Mesenchymal stem cell (in vitro differentiated cells and primary cell): Measurements from ENCODE around the gene SHOC1.

Experiments used
- DNase-seq: peaks from one replicate; pipeline ENCODE4 v3.0.0-alpha.2; 2013
- H2AFZ ChIP-seq: one replicate; pipeline ENCODE4 v1.6.1; 2013; ENCODE audit warnings: low read depth, mild to moderate bottlenecking, control low read depth, inconsistent platforms, low read length, moderate library complexity
- H2AK5ac ChIP-seq: 2 replicates; pipeline ENCODE4 v1.6.1; 2013; ENCODE audit warnings: low read length, moderate library complexity, mild to moderate bottlenecking, inconsistent platforms; ENCODE audit not compliant: severe bottlenecking
- H2BK120ac ChIP-seq: one replicate; pipeline ENCODE4 v1.6.1; 2013; ENCODE audit warnings: low read depth, mild to moderate bottlenecking, inconsistent platforms, low read length, moderate library complexity
- H2BK12ac ChIP-seq, 2 experiments: one replicate each; pipeline ENCODE4 v1.6.1; 2013; ENCODE audit warnings: inconsistent platforms in 2 of 2, low read length in 2 of 2, mild to moderate bottlenecking in 2 of 2, moderate library complexity in 2 of 2, control low read depth in 1 of 2
- H2BK15ac ChIP-seq: one replicate; pipeline ENCODE4 v1.6.1; 2013; ENCODE audit warnings: mild to moderate bottlenecking, low read depth, inconsistent platforms; ENCODE audit not compliant: poor library complexity, severe bottlenecking
- H2BK5ac ChIP-seq: 2 replicates; pipeline ENCODE4 v1.6.1; 2013; ENCODE audit warnings: low read depth, mild to moderate bottlenecking, low read length, control low read depth, inconsistent platforms; ENCODE audit not compliant: poor library complexity, severe bottlenecking
- H3K14ac ChIP-seq, 2 experiments: one replicate each; pipeline ENCODE4 v1.6.1; 2013; ENCODE audit warnings: inconsistent platforms in 2 of 2, low read length in 2 of 2, control low read depth in 1 of 2, mild to moderate bottlenecking in 1 of 2, moderate library complexity in 1 of 2
- H3K18ac ChIP-seq, 2 experiments: one replicate each; pipeline ENCODE4 v1.6.1; 2013; ENCODE audit warnings: inconsistent platforms in 2 of 2, low read length in 2 of 2, control low read depth in 1 of 2, low read depth in 1 of 2, mild to moderate bottlenecking in 1 of 2
- H3K23ac ChIP-seq, 2 experiments: one replicate each; pipeline ENCODE4 v1.6.1; 2013; ENCODE audit warnings: inconsistent platforms in 2 of 2, low read length in 2 of 2, mild to moderate bottlenecking in 2 of 2, moderate library complexity in 2 of 2, control low read depth in 1 of 2
- H3K27ac ChIP-seq: 2 replicates; pipeline ENCODE4 v1.5.1; 2013; ENCODE audit warnings: mild to moderate bottlenecking, moderate library complexity, low read length, control low read depth, inconsistent platforms; ENCODE audit not compliant: poor library complexity, severe bottlenecking
- H3K27me3 ChIP-seq, 2 experiments: 2 replicates each; pipeline versions ENCODE4 v1.6.1 to v1.7.0; 2013; ENCODE audit warnings: low read length in 2 of 2, mild to moderate bottlenecking in 2 of 2, moderate library complexity in 2 of 2, control low read depth in 1 of 2, inconsistent platforms in 1 of 2; ENCODE audit not compliant: control insufficient read depth in 1 of 2, insufficient read depth in 1 of 2
- H3K36me3 ChIP-seq, 2 experiments: 2 replicates each; pipeline versions ENCODE4 v1.6.1 to v1.7.0; 2013; ENCODE audit warnings: low read length in 2 of 2, control low read depth in 1 of 2, inconsistent platforms in 1 of 2, low read depth in 1 of 2, mild to moderate bottlenecking in 1 of 2; ENCODE audit not compliant: insufficient read depth in 2 of 2, control insufficient read depth in 1 of 2
- H3K4ac ChIP-seq, 2 experiments: one replicate each; pipeline ENCODE4 v1.6.1; 2013; ENCODE audit warnings: inconsistent platforms in 2 of 2, low read length in 2 of 2, mild to moderate bottlenecking in 2 of 2, moderate library complexity in 2 of 2, control low read depth in 1 of 2, low read depth in 1 of 2
- H3K4me1 ChIP-seq: 2 replicates; pipeline ENCODE4 v1.6.1; 2013; ENCODE audit warnings: low read depth, low read length, control low read depth; ENCODE audit not compliant: control insufficient read depth, insufficient read depth
- H3K4me2 ChIP-seq: 2 replicates; pipeline ENCODE4 v1.6.1; 2013; ENCODE audit warnings: low read length, mild to moderate bottlenecking, inconsistent platforms; ENCODE audit not compliant: poor library complexity, severe bottlenecking
- H3K4me3 ChIP-seq, 2 experiments: 2 replicates each; pipeline versions ENCODE4 v1.5.1 to v1.7.0; 2013; ENCODE audit warnings: low read length in 2 of 2, mild to moderate bottlenecking in 2 of 2, control low read depth in 1 of 2, low read depth in 1 of 2; ENCODE audit not compliant: insufficient read depth in 1 of 2
- H3K79me1 ChIP-seq: replicated peaks from 2 replicates; pipeline ENCODE4 v1.6.1; 2013; ENCODE audit warnings: mild to moderate bottlenecking, control low read depth, low read length, inconsistent platforms; ENCODE audit not compliant: poor library complexity, severe bottlenecking
- H3K9ac ChIP-seq: 2 replicates; pipeline ENCODE4 v1.7.0; 2013; ENCODE audit warnings: mild to moderate bottlenecking, low read length, moderate library complexity
- H3K9me3 ChIP-seq: 2 replicates; pipeline ENCODE4 v1.7.0; 2013; ENCODE audit warnings: mild to moderate bottlenecking, low read length; ENCODE audit not compliant: control insufficient read depth
- H4K8ac ChIP-seq: one replicate; pipeline ENCODE4 v1.6.1; 2013; ENCODE audit warnings: inconsistent platforms, mild to moderate bottlenecking, low read length, moderate library complexity
- H4K91ac ChIP-seq: one replicate; pipeline ENCODE4 v1.6.1; 2013; ENCODE audit warnings: mild to moderate bottlenecking, low read length, inconsistent platforms
- WGBS: methylation state at CpG from one replicate; pipeline ENCODE4 v1.1.7; 2013; ENCODE audit warnings: mixed read lengths; 5-methylcytosine and 5-hydroxymethylcytosine counted together

The SHOC1 gene

DNA sequence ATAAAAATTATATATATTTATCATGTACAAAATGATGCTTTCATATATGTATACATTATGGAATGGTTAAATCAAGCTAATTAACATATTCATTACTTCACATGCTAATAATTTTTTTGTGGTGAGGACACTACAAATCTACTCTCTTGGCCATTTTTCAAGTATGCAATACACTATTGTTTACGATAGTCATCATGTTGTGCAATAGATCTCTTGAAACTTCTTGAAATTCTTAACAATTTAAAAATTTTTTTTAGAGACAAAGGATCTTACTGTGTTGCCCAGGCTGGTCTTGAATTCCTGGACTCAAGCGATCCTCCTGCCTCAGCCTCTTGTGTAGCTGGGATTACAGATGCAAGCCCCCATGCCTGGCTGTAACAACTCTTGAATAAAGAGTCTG is 45.2 kb upstream of the SHOC1 start:
- Histone ChIP-seq H4K8ac (no peak overlapping the region), H3K4me3 (no peak overlapping the region), H2AK5ac (no peak overlapping the region), H3K9ac (no peak overlapping the region), H3K23ac (no peak overlapping the region), H3K4me1 (no peaks in the 10 kb centered on the region), H3K27me3 (no peaks in the 10 kb centered on the region), H2BK15ac (no peak overlapping the region), H3K79me1 (no peaks in the 10 kb centered on the region), H3K14ac (no peak overlapping the region), H3K4me2 (no peak overlapping the region), H3K9me3 (no peaks in the 10 kb centered on the region), H3K27ac (no peak overlapping the region), H3K18ac (no peak overlapping the region), H2BK12ac (no peak overlapping the region), H4K91ac (no peak overlapping the region), H2BK5ac (no peak overlapping the region), H2BK120ac (no peak overlapping the region), H3K4ac (no peak overlapping the region), H3K36me3 (no peaks in the 10 kb centered on the region), H2AFZ (no peak overlapping the region)
- WGBS = 53% methylated on average over 2 of the region's 2 CpGs
- DNase-seq = peak; percentile 60

DNA sequence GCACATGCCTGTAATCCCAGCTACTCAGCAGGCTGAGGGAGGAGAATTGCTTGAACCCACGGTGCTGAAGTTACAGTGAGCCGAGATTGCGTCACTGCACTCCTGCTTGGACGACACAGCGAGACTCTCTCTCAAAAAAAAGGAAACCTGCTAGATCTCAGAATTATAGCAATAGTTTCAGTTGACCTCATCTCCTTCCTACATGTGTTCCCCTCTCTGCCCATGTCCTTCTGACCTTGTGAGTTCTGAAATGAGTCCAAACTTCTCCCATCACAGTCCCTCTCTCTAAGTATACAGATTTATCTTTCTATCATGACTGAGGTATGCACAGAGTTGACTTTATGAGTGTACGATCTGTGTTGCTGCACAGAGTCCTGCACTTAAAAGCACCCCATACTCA is 44.6 kb upstream of the SHOC1 start:
- DNase-seq = peak; percentile 64

DNA sequence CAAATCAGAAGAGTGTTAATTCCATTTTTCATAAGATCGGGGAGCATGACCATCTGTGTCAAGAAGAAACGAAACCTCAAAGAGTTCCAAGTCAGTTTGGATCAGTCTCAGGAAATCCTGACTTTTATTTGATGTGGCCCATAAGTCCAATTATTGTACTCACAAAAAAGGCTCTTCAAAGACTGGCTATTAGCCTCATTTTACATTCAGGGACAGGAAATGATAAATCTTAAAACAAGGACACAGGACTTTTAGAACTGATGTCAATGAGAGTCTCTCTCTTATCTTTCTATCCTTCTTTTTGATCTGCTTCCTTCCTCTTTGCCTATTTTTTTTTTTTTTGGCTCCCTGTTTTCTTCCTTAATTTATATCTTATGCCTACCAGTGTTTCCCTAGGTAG is 43.7 kb upstream of the SHOC1 start:
- Histone ChIP-seq H3K4me2 (no peak overlapping the region), H3K4me3 (no peak overlapping the region), H3K14ac (no peak overlapping the region), H3K18ac (no peak overlapping the region), H3K9me3 (no peaks in the 10 kb centered on the region), H4K91ac (no peak overlapping the region), H3K9ac (no peak overlapping the region), H3K23ac (no peak overlapping the region), H3K4me1 (no peaks in the 10 kb centered on the region), H2AFZ (no peak overlapping the region), H2BK5ac (no peak overlapping the region), H2BK120ac (no peak overlapping the region), H3K36me3 (no peaks in the 10 kb centered on the region), H2BK15ac (no peak overlapping the region), H2BK12ac (no peak overlapping the region), H4K8ac (no peak overlapping the region), H2AK5ac (no peak overlapping the region), H3K79me1 (no peaks in the 10 kb centered on the region), H3K27me3 (no peaks in the 10 kb centered on the region), H3K27ac (no peak overlapping the region), H3K4ac (no peak overlapping the region)
- no peak for DNase-seq
- 96% methylated on average over 2 of the region's 2 CpGs for WGBS

More for the DNA sequence above, 44.6 kb upstream of the SHOC1 start:
- Histone ChIP-seq H3K23ac (no peak overlapping the region), H3K9me3 (no peaks in the 10 kb centered on the region), H3K18ac (peak overlapping the region in 1 of 2 experiments; percentile 48), H3K79me1 (no peaks in the 10 kb centered on the region), H3K14ac (no peak overlapping the region), H4K91ac (no peak overlapping the region), H3K4ac (no peak overlapping the region), H3K27me3 (no peaks in the 10 kb centered on the region), H3K36me3 (no peaks in the 10 kb centered on the region), H3K4me1 (no peaks in the 10 kb centered on the region), H3K4me2 (no peak overlapping the region), H3K27ac (no peak overlapping the region), H3K9ac (peak overlapping the region; percentile 48), H2BK120ac (no peak overlapping the region), H2BK12ac (peak overlapping the region in 1 of 2 experiments; percentile 22), H3K4me3 (peak overlapping the region in 1 of 2 experiments; percentile 42), H4K8ac (no peak overlapping the region), H2BK15ac (no peak overlapping the region), H2AK5ac (no peak overlapping the region), H2AFZ (no peak overlapping the region), H2BK5ac (no peak overlapping the region)
- WGBS = 43% methylated on average over 6 of the region's 6 CpGs

DNA sequence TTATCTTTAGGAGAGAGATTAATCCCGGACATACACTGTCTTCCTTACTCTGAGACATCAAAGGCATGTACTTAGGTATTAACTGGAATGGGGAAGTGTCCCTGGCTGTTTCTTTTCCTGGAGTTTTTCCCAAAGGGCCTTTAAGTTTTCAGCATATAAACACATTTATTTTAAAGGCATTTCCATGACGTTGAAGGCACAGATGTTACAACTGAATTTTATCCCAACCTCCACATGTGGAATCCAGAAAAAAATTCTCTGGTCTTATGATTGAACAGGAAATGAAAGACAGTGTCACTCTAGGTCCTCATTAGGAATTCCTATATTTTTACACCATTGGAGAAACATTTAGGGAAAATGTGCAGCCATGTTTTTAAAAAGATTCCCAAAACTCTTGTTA is 41.6 kb upstream of the SHOC1 start:
- Histone ChIP-seq H3K4ac (no peak overlapping the region), H3K4me1 (no peaks in the 10 kb centered on the region), H2BK12ac (no peak overlapping the region), H2BK120ac (no peak overlapping the region), H3K36me3 (no peaks in the 10 kb centered on the region), H3K18ac (no peak overlapping the region), H3K9ac (no peak overlapping the region), H4K91ac (no peak overlapping the region), H3K79me1 (no peaks in the 10 kb centered on the region), H3K9me3 (no peaks in the 10 kb centered on the region), H3K14ac (no peak overlapping the region), H3K4me2 (no peak overlapping the region), H3K27me3 (no peaks in the 10 kb centered on the region), H3K27ac (no peak overlapping the region), H4K8ac (no peak overlapping the region), H3K4me3 (no peak overlapping the region), H2AFZ (no peak overlapping the region), H2BK5ac (no peak overlapping the region), H3K23ac (no peak overlapping the region), H2AK5ac (no peak overlapping the region), H2BK15ac (no peak overlapping the region)
- DNase-seq = no peak
- 58% methylated on average over 2 of the region's 2 CpGs for WGBS
